ENCODE data around the gene UCK2.

- no peak for TF ChIP-seq EZH2 (IDR thresholded peaks at IDR 0.05; ENCODE audit: borderline replicate concordance, insufficient read depth, low read depth, low read length, poor library complexity, severe bottlenecking)
- TF ChIP-seq, protein P1, sequence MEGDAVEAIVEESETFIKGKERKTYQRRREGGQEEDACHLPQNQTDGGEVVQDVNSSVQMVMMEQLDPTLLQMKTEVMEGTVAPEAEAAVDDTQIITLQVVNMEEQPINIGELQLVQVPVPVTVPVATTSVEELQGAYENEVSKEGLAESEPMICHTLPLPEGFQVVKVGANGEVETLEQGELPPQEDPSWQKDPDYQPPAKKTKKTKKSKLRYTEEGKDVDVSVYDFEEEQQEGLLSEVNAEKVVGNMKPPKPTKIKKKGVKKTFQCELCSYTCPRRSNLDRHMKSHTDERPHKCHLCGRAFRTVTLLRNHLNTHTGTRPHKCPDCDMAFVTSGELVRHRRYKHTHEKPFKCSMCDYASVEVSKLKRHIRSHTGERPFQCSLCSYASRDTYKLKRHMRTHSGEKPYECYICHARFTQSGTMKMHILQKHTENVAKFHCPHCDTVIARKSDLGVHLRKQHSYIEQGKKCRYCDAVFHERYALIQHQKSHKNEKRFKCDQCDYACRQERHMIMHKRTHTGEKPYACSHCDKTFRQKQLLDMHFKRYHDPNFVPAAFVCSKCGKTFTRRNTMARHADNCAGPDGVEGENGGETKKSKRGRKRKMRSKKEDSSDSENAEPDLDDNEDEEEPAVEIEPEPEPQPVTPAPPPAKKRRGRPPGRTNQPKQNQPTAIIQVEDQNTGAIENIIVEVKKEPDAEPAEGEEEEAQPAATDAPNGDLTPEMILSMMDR (IDR thresholded peaks at IDR 0.05) = no peak
These were observed 15.9 kb downstream of the UCK2 start for GRCh38 chr1:165843304-165843703.

Measured in B cell (primary cell).